ENCODE measurements around the gene CHADL. TPM values are rescaled to one million over a fixed set of nuclear protein-coding genes. Genes with fewer than 3 reads are reported as not detected.

The CHADL gene
- total and polyA plus RNA-seq, 2 of the 8 experiments (the other 6 are each of a cell fraction or from before 2014, with no cell fraction given): 0.78 to 1.4 TPM

GRCh38 chr22:41206719-41207118 lies 34.0 kb downstream of the CHADL start:
- Histone ChIP-seq H2BK120ac (replicated peaks; ENCODE audit: low read depth, low read length) (no peak overlapping the region), H4K5ac (ENCODE audit: insufficient read length, low read depth, low read length) (no peak overlapping the region), H2BK5ac (ENCODE audit: low read depth, low read length) (no peak overlapping the region), H4K8ac (ENCODE audit: extremely low read depth, insufficient read depth, low read length) (no peak overlapping the region), H2AK5ac (ENCODE audit: low read depth, low read length) (no peak overlapping the region), H2BK20ac (ENCODE audit: low read length) (no peak overlapping the region), H2BK15ac (ENCODE audit: low read length) (no peak overlapping the region), H3K36me3 (ENCODE audit: control insufficient read depth in 2 of 4, insufficient read depth in 4 of 4, low read length in 3 of 4) (peaks cover 0 to 8% (median 2%) of the 10 kb centered on the region in 4 experiments; a peak in 2 of 8 replicates), H3K18ac (ENCODE audit: extremely low read depth, low read length) (no peak overlapping the region), H3K4me1 (replicated peaks in 1 of 4; ENCODE audit: control insufficient read depth in 3 of 4, insufficient read depth in 4 of 4, low read length in 3 of 4) (peaks cover 0 to 4% (median 0%) of the 10 kb centered on the region in 4 experiments; a peak in 2 of 7 replicates), H3K9ac (replicated peaks in 1 of 4; ENCODE audit: extremely low read depth in 1 of 4, low read depth in 3 of 4, low read length in 3 of 4) (no peak overlapping the region), H3K4me2 (ENCODE audit: insufficient read depth in 1 of 2, low read depth in 2 of 2, low read length in 2 of 2) (no peak overlapping the region; a peak in 1 of 4 replicates), H3K9me3 (ENCODE audit: insufficient read depth in 2 of 2, low read depth in 1 of 2, low read length in 1 of 2) (no peaks in the 10 kb centered on the region), H3K79me2 (ENCODE audit: control insufficient read depth in 1 of 2, insufficient read depth in 2 of 2, low read length in 2 of 2) (peaks cover 0 to 9% of the 10 kb centered on the region in 2 experiments; a peak in 2 of 4 replicates), H3K79me1 (ENCODE audit: low read depth, low read length) (no peaks in the 10 kb centered on the region; the same call in 1 of the 2 replicates), H2BK12ac (ENCODE audit: low read depth, low read length) (no peak overlapping the region), H3K56ac (replicated peaks; ENCODE audit: insufficient read length, low read depth, low read length) (no peak overlapping the region), H3K14ac (ENCODE audit: insufficient read length) (no peak overlapping the region), H3K4me3 (ENCODE audit: extremely low read depth in 1 of 4, insufficient read depth in 2 of 4, low read depth in 3 of 4, low read length in 4 of 4) (no peak overlapping the region), H3K23ac (ENCODE audit: insufficient read length) (no peak overlapping the region), H3K23me2 (ENCODE audit: low read depth, low read length) (peaks cover 7% of the 10 kb centered on the region), H3K27ac (ENCODE audit: low read depth, low read length) (no peak overlapping the region), H4K20me1 (replicated peaks in 1 of 2; ENCODE audit: control insufficient read depth in 1 of 2, insufficient read depth in 2 of 2, low read length in 2 of 2) (no peaks in the 10 kb centered on the region), H3K27me3 (replicated peaks in 1 of 4; ENCODE audit: control insufficient read depth in 3 of 4, extremely low read depth in 1 of 4, insufficient read depth in 3 of 4, low read length in 3 of 4) (no peaks in the 10 kb centered on the region; a peak in 1 of 7 replicates), H4K91ac (replicated peaks; ENCODE audit: insufficient read length, low read length) (no peak overlapping the region), H3K4ac (replicated peaks; ENCODE audit: insufficient read length, low read depth, low read length) (no peak overlapping the region), H2AFZ (ENCODE audit: low read length) (no peak overlapping the region)
- no peak for TF ChIP-seq GABPA (IDR thresholded peaks at IDR 0.05; ENCODE audit: borderline replicate concordance, insufficient read depth, low read length)
- TF ChIP-seq FOSL1 (IDR thresholded peaks at IDR 0.05; ENCODE audit: insufficient read depth, low read depth, low read length): no peak
- TF ChIP-seq CREB1 (IDR thresholded peaks at IDR 0.05): no peak
- TF ChIP-seq KDM4A (IDR thresholded peaks at IDR 0.05; ENCODE audit: low read depth, low read length, severe bottlenecking): no peak
- TF ChIP-seq CBX5 (IDR thresholded peaks at IDR 0.05; ENCODE audit: low read depth, low read length): no peak
- TF ChIP-seq ASH2L (IDR thresholded peaks at IDR 0.05; ENCODE audit: low read length): no peak
- no peak for TF ChIP-seq USF2 (IDR thresholded peaks at IDR 0.05; ENCODE audit: low read length)
- no peak for TF ChIP-seq RBBP5 (IDR thresholded peaks at IDR 0.05; ENCODE audit: borderline replicate concordance, low read depth, low read length)
- FAIRE-seq (no peak), DNase-seq (ENCODE audit: low read depth in 1 of 2, low spot score in 2 of 2) (no peak)
- ChIA-PET CTCF (ENCODE audit: partially characterized antibody) (interaction anchor here (0.7 to 1.9 kb wide), 2 partner anchors 30 to 39 kb away, joined by 4 read pairs; no protein-coding TSS in a partner anchor), POLR2A (ENCODE audit: partially characterized antibody) (interaction anchor here (0.6 to 1.7 kb wide), 9 partner anchors 10 to 276 kb away, joined by 3 to 6 read pairs (median 4); no protein-coding TSS in a partner anchor)
- 94% methylated on average over 9 of the region's 9 CpGs; no CpG with 5 or more reads in 1 of the 2 experiments for WGBS, 2 experiments (ENCODE audit: extremely low coverage in 1 of 2, insufficient coverage in 1 of 2, insufficient read length in 1 of 2, insufficient replicate concordance in 2 of 2, low coverage in 1 of 2, low lambda C conversion rate in 2 of 2, missing lambda C conversion rate in 1 of 2)
